Measurements from ENCODE around the gene PDPN. TPM values are rescaled to one million over a fixed set of nuclear protein-coding genes. Genes with fewer than 3 reads are reported as not detected.

PDPN gene
- total RNA-seq, 2 donors from 2014 or later = 7.5 to 9.9 TPM

- no peak overlapping the region for H3K27ac ChIP-seq
- H3K4me3 ChIP-seq = no peak overlapping the region
- intact Hi-C loops (cut with DNase I) = no loop called here
- peaks cover 11% of the 10 kb centered on the region for H3K4me1 ChIP-seq
- H3K36me3 ChIP-seq (replicated peaks in 1 of 2; ENCODE audit: insufficient read depth in 1 of 2, low read depth in 2 of 2) = no peaks in the 10 kb centered on the region
- 63 to 64% methylated on average over 4 to 8 of the region's 8 CpGs for WGBS, 2 donors
- DNase-seq (no peak), ATAC-seq (no peak)
- no peaks in the 10 kb centered on the region for H3K27me3 ChIP-seq
- TF ChIP-seq POLR2A (IDR thresholded peaks at IDR 0.05) (no peak), CTCF (IDR thresholded peaks at IDR 0.05) (no peak)
- H3K9me3 ChIP-seq = no peaks in the 10 kb centered on the region
Measured at GRCh38 chr1:13540866-13541265, 42.8 kb upstream of the PDPN start.

DNA sequence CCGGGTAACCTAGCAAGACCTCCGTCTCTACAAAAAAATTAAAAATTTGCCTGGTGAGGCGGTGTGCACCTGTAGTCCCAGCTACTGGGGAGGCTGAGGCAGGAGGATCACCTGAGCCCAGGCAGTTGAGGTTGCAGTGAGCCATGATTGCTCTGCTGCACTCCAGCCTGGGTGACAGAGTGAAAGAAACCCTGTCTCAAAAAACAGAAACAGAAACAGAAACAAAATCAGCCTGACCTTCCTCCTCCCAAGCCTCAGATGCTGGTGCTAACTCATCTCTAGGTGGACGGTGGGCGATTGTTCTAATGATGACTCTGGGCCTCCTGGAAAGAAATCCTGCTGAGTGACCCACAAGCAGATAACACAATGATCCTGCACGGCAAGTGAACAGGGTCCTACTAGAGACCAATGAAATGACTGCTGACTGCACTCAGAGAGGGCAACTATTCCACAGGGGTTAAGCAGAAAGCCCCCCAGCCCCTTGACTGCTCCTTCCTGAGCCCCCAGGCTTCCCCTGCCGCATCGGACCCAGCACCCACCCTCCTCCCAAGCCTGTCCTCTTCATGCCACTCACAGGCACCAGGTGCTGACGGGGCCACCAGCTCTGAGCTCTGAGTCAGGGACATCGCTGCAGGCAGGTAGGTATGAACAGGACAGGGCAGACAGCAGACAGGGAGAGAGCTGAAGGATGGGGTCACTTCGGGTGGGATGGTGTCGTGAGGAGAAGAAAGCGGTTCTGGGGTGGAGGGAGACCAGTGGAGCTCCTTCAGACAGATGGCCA lies 42.0 kb upstream of the PDPN start:
- Histone ChIP-seq H3K36me3 (replicated peaks in 1 of 2; ENCODE audit: insufficient read depth in 1 of 2, low read depth in 2 of 2) (no peaks in the 10 kb centered on the region), H3K4me3 (no peak overlapping the region), H3K4me1 (peaks cover 11% of the 10 kb centered on the region), H3K9me3 (no peaks in the 10 kb centered on the region), H3K27me3 (no peaks in the 10 kb centered on the region), H3K27ac (no peak overlapping the region)
- ATAC-seq = no peak
- no peak for TF ChIP-seq CTCF (IDR thresholded peaks at IDR 0.05)
- TF ChIP-seq POLR2A (IDR thresholded peaks at IDR 0.05) = no peak
- intact Hi-C loops (cut with DNase I) = no loop called here
- DNase-seq = no peak
- WGBS, 2 donors = 69 to 80% methylated on average over 13 of the region's 13 CpGs

DNA sequence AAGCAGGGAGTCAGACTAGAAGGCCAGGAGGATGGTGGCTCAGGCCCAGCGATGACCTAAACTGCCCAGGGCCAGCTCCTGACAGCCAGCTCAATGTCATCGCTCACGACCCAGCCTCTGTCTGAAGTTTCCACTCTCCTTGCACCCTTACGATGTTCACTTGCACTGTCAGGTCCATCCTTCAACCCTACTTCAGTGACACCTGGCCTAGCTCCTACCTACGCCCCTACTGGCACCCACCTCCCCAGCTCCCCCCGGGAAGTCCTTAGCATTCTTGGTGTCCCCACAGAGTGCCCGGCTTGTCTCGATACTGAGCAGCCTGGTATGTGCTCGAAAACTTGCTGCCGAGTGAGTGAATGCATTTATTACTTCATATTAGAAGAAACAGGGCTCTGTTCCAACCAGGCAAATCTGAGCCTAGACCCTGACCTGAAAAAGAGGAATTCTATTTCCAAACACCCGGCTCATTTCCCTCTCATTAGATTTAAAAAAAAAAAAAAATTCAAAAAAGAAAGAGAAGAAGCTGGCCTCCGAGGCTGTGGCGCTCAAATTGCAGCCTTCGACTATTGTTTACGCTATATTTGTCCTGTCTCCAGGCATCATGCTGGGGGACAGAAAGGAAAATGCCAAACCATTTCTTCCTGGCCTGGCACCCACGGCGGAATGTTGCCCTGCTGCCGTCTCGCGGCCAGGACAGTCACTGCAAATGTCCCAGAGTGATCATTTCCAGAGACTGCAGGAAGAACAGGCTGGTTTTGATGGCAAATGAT lies 40.0 kb upstream of the PDPN start:
- intact Hi-C loops (cut with DNase I) = no loop called here
- DNase-seq (peak; percentile 34 to 57 (median 46)), ATAC-seq (peak; percentile 84)
- Histone ChIP-seq H3K36me3 (replicated peaks in 1 of 2; ENCODE audit: insufficient read depth in 1 of 2, low read depth in 2 of 2) (no peaks in the 10 kb centered on the region), H3K27me3 (no peaks in the 10 kb centered on the region), H3K4me1 (peaks cover 11% of the 10 kb centered on the region), H3K4me3 (no peak overlapping the region), H3K27ac (peak overlapping the region in 1 of 4 donors; percentile 27), H3K9me3 (no peaks in the 10 kb centered on the region)
- no peak for TF ChIP-seq POLR2A (IDR thresholded peaks at IDR 0.05)
- TF ChIP-seq CTCF (IDR thresholded peaks at IDR 0.05) = peak in 5 of 7 experiments; percentile 43 to 62 (median 48)
- 25 to 37% methylated on average over 18 to 20 of the region's 20 CpGs for WGBS, 2 donors

DNA sequence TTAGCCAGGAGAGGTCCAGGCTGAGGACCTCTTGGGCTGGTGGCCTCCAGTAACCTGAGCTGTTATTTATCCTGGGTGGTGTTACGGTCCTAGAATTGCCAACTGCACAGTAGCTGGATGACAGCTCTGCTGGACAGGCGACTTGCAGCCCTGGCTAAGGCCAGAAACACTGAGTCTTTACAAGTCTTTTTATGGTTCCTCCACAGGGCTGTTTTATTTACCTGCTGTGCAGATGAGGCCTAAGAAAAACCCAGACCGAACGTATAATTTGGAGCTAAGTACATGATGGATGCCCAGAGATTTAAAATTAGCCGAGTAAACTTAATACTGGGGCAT lies 39.4 kb upstream of the PDPN start:
- no peak overlapping the region for H3K27ac ChIP-seq
- H3K27me3 ChIP-seq = no peaks in the 10 kb centered on the region
- H3K36me3 ChIP-seq (replicated peaks in 1 of 2; ENCODE audit: insufficient read depth in 1 of 2, low read depth in 2 of 2) = no peaks in the 10 kb centered on the region
- no peaks in the 10 kb centered on the region for H3K9me3 ChIP-seq
- DNase-seq = no peak
- peaks cover 11% of the 10 kb centered on the region for H3K4me1 ChIP-seq
- WGBS, 2 donors = 56 to 61% methylated on average over 5 of the region's 5 CpGs
- ATAC-seq = no peak
- no peak overlapping the region for H3K4me3 ChIP-seq
- intact Hi-C loops (cut with DNase I) = no loop called here
- TF ChIP-seq CTCF (IDR thresholded peaks at IDR 0.05) = no peak
- no peak for TF ChIP-seq POLR2A (IDR thresholded peaks at IDR 0.05)

Measured in body of pancreas (tissue), 4 donors.